Activated CD4-positive, CD25-positive, alpha-beta regulatory T cell treated with anti-CD3 and anti-CD28 coated beads, Interleukin-2, amount 50 U/mL, for 72 hours (primary cell): ENCODE results near the gene SETD7.

Experiments used
- DNase-seq: peaks from one replicate; pipeline ENCODE4 v3.0.0; 2021

SETD7 gene

DNA sequence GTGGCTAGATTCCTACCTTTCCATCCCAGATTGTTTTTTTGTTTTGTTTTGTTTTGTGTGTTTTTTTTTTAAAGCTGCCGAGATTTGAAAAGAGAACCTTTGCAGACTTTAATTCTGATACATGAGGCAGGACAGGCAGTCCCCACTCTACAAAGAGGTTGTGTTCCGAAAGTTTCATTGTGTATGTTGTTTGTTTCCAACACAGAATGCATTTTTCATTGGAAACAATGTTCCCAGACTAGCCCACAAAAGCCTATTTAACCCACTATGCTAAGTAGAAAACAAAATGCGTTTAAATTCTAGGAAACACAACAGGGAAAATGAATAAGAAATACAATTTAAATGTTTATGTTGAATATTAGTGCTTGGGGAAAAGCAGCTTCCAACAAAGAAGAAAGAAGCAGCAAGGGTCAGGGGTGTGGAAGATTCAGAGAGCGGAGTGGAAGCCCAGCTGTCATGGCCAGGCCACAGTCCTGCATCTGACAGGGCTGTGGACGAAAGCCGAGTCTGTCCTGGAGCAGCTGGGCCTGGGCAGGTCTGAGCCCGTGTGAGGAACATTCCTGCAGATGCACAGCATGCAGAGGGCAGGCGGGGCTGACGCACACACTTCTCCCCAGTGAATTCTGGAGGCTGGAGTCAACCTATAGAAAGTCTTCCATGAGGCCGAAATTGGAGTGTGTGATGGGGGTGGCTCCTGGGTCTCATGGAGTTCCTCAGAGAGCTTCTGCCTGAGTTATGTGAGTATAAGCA, 12.4 kb upstream of the SETD7 start:
- DNase-seq: no peak

DNA sequence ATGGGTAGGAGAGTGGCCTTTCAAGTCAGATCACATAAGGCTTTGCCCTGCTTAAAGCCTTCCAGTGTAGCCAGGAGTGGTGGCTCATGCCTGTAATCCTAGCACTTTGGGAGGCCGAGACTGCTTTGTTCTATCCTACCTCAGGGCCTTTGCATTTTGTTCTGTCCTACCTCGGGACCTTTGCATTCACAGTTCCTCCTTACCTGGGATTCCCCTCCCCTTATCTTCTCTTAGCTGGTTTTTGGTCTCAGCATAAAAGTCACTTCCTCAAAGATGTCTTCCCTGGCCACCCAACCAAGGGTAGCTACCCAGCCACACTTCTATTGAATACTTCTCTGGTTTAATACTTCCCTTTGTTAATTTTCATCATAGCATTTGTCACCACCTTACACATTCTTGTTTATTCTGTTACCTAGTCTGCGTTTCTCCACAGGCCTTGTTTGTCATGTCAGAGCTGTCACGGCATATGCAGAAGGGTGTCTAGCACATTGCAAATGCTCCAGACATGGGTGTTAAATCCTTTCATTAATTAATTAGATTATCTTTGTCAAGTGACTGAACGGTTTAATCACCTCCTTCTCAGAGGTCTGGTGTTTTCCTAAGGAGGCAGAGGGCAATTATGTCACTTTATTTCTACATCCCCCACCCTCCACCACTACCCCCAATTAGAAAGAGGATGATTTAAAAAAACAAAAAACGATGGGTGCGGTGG, 11.3 kb upstream of the SETD7 start:
- DNase-seq: no peak

DNA sequence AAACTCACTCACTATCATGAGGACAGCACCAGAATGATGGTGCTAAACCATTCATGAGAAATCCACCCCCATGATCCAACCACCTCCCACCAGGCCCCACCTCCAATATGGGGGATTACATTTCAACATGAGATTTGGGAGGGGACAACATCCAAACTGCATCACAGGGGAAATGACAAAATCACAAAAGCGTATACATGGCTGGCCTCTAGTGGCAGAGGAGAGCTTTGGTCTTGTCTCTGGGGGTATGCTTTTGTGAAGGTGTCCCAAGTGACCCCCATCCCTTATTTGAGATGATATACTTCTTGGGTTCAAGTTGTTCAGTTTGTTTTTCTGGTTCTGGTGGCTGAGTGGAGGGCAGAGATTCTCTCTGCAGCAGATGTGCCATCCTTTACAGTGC, 8.5 kb upstream of the SETD7 start:
- no peak for DNase-seq

DNA sequence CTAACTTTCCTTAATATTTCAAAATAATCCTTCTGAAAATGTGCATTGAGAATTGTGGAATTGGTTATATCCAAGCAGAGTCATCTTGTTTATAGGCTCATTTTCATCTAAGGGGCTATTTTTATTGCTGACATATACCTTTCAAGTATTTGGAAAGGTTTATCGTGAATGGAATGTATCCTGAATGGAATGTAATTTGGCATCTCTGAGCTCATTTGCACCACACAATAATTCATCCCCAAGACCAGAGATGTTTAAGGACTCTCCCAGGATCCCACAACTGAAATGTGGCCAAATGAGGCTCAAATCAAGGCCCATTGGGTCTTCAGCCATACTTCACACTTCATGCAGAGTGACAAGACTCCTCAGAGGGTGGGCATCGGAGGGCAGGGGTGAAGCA, 7.5 kb upstream of the SETD7 start:
- DNase-seq: no peak

DNA sequence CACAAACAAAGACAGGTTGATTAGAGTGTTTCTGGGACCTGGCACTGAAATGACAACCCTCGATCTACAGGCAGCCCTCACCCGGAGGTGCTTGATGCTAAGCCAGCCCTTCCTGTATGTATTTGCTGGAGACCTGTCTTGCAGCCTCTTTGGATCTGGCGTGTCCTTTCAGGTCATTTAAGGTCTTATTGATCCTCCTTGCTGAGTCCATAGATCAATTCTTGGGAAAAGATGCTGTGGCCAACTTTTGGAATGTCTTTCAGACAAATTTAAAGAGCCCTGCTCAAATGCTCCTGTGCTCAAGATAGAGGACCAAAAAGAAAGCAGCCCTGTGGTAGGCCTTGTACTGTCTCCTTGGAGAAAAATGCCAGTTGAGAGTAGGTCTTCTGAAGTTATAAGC, 6.8 kb upstream of the SETD7 start:
- DNase-seq: no peak

DNA sequence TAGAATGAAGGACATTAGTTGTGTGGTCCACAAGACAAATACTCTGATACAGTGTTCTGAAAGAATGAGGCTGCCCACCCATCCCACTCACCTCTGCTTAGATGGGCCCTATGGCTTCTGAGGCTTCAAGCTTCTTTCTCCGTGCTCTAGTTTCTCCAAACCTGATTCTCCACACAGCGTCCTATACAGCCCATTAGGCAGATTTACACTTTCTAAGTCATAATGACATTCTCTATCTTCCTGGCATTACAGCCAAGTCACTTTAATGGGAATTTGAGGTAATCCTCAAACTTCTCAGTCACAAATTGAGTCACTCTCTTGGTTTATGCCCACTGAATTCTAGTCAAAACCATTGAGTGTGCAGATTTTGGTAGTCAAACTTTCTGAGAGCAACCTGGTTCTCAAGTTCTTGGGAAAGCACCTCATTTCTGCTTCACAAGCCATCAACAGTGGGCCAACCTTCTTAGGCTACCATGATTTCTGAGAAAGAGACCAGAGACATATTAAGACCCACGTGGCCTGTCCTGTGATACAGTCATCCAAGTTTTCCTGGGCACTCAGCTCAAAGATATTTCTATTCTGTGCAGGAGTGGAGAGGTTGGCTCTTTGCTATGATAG, 6.2 kb upstream of the SETD7 start:
- no peak for DNase-seq

DNA sequence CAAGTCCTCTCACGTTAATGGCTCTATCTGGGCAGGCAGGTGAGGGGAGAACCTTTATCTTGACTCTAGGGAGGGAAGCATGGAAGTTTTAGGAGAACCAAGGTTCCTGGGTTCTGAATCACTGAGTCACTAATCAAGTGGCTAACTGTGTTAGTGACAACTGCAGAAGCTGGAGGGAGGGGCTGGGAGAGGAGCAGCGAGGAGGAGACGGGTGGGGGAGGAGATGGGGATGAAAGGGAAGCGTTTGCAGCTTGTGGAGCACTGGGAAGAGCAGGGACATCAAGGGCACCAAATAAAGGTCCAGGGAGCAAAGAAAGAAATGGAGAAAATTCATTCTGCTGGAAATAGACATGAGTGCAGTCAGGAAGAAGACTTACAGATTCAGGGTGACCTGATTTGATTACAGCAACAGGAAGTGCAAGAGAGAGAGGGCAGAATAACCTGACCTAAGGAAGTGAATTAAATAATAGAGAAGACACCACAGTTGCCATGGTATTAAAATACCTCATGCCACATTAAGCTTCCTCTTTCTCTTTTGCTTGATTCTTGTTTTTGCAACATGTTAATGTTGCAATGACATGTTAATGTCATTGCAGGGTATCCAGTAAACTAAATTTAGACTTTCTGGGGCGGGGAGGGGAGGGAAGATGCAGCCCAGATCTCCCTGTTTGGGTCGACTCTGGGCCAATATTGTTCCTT, 4.5 kb upstream of the SETD7 start:
- no peak for DNase-seq

DNA sequence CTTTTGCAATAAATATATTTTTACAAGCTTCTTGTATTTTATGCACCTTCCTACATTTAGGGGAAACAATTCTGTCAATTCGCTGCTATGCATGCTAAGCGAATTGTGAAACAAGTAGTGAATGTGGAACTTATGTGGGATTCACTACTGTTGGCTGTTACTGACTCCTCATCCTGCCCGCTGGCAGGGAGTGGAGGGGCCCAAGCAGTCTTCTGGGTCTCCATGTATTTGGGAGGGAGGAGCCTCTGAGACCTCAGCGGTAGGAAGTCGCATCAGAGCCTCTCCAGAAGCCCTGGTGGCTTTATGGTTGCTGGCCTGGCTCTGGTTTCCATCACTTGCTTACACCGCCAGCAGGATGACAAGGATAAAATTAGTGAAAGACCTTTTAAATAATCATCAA, 3.7 kb upstream of the SETD7 start:
- no peak for DNase-seq

DNA sequence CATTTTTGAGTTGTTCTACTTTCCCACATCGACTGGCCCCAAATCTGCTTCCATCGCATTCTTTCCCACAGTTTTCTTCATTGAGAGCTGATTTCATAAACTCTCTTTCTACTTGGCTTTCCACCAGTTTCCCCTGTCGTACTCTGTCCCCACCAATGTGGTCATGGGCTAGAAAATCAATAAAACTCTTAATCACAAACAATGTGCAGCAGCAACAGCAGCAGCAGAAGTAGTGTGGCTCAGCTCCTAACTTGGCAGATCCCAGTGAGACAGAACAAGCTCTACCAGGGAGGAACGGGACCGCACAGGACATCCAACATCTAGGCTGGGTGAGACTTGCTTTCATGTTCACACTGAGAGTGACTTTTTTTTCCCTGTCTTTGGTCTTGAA, 3.1 kb upstream of the SETD7 start:
- DNase-seq: no peak

DNA sequence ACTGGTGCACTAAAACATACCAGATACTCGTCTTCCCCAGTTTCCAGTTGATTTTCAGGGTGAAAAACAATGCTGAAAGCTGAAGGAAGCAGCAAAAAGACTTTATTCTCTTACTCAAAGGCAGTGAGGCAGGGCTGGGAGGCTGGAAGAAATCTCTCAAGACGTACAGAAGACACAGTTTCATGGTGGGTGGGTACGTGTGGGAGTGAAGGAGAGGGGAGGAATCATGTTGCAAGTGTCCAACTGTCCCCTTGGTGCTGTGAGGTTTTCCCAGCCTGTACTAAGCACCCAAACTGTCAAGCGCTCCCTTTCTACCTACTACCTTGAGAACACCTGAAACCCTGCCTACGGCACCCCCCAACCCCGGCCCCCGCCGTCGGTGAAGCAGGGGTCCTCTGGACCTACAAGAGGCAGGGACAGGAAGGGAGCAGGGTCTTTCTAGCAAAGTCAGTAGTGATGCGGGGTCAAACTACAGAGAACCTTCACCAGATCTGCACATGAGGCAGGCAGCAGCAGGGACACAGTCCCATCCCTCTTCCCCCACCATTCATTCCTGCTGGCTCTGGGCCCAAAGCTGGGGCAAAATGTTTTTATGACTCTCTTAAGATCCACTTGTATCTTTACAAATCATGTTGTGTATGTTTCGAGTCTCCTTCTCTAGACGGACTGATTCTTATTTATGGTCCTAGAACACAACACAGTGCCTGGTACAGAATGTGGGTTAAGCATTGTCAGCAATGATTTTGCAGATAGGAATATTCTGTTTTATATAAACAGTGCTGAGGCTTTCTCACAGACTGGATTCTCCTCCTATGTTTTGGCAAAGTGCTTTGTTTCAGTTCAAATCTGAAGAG, 2.4 kb upstream of the SETD7 start:
- DNase-seq: no peak

DNA sequence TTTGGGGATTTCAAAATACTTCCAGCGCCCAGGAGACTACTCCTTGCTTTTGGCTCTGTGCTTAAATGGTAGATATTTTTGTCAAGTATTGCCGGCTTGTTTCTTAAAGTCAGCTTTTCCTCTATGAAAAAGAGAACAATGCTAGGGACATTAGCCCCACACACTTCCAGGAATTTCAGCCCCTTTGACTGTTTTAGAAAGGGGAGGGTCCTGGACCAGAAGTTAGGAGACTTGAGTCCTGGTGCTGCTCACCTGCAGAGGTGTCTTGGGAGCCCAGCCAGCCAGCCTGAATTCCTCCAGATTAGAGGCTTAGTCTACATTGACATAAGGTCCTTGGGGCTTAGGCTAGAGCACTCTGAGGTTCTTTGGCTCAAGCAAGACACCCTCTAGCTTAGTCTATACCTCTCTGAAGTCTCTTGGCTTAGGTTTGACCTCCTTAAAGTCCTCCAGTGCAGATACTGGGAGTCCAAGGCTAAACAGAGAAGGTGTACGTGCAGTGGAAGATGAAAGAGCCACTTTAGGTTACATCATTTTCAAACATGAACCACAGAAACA, 1.6 kb upstream of the SETD7 start:
- DNase-seq: no peak

DNA sequence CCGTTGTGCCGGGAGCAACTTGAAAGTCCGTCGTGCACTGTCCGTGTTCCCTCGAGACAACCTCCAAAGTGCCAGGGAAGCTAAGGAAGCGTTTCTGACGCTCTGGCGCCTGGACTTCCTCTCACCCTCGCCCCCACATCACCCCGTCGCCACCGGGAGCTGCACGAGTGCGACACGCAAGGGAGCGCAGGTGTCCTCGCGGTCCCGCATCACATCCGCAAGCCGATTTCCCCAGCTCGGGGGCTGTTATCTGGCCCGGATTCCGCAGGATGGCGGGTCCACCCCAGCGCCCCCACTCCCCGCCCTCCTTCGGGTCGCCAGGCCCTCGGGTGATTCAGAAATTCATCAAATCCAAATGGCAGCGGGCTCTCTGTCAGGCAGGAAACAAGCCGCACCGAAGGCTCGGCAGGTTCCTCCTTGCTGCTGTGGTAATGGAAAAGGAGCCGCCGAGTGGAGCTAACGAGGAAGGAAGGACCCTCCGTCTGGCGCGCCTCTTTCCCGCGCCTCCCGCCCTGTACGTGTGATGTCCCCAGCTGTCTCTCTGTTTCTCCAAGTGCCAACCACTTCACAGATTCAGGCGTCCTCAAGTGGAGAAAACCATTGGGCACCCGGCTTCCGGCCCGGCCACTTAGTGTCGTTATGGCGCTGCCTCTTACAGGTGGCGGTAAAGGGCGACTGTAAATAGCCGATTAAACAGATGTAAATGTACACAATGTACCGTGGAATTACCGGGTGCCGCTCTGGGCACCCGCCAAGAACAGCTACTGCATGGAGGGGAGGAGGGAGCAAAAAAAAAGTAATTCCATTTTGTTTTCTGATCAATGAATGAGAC, 921 bp upstream of the SETD7 start:
- peak; percentile 63 for DNase-seq

DNA sequence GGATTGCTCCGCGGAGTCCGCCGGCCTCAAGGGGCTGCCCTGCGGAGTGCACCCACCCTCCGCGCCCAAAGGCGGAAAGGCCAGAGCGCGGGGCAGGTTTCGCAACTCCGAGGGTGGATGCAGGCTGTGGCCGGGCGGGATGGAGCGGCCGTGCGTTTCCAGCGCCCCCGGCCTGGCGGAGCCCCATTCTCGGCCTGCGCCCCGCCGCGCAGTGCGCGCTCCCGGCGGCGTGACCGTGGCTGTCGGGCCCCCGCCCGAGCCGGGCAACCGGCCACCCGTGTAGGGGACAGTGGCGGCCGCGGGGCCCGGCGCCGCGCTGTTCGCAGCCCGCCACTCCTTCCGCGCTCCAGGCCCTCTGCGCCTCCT, 331 bp downstream of the SETD7 start:
- DNase-seq: peak; percentile 56

DNA sequence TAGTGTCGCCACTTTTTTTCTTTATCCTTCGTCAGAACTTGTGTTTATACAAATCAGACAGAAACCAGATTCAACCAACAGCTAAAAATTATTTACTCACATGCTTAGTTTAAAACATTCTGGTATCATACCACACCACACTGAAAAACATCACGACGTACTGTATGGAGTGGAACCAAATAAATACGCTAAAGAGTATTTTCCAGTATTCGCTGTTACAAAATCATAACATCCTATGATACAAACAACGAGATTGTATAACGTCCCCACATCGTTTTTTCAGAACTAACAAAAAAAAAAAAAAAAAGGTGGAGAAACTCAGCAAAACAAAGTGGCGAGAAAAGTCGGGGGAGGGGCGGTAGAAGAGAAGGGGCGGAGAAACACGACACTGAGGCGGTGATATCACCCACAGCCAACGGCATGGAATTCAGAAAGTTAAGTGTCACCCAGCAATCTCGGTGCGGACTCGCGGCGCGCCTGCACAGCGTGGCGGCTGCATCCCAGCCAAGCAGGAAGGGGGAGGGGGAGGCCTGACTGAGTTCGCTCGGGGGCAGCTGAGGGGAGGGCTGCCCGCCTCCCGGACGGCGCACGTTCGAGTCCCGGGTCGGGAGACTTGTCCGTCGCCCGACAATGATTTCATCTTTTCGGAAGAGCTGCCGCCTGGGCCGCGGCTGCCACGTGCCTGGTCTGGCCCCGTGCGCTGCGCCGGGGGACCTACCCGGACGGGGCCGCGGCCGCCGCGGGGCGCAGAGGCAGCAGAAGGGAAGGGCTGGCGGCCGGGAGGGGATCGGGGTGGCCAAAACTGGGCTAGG, 920 bp downstream of the SETD7 start:
- DNase-seq: peak; percentile 76

DNA sequence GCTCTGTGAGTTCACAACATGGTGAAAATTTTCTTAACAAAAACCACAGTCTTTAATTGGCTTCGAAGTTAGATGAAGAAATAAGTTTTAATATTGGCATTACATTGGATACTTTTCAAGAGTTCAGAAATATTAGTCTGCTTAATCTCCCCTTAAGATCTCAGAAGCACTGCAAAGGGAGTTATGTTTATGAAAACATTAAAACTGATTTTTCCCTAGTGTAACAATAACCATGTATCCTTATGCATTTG, 1.5 kb downstream of the SETD7 start:
- DNase-seq: no peak

DNA sequence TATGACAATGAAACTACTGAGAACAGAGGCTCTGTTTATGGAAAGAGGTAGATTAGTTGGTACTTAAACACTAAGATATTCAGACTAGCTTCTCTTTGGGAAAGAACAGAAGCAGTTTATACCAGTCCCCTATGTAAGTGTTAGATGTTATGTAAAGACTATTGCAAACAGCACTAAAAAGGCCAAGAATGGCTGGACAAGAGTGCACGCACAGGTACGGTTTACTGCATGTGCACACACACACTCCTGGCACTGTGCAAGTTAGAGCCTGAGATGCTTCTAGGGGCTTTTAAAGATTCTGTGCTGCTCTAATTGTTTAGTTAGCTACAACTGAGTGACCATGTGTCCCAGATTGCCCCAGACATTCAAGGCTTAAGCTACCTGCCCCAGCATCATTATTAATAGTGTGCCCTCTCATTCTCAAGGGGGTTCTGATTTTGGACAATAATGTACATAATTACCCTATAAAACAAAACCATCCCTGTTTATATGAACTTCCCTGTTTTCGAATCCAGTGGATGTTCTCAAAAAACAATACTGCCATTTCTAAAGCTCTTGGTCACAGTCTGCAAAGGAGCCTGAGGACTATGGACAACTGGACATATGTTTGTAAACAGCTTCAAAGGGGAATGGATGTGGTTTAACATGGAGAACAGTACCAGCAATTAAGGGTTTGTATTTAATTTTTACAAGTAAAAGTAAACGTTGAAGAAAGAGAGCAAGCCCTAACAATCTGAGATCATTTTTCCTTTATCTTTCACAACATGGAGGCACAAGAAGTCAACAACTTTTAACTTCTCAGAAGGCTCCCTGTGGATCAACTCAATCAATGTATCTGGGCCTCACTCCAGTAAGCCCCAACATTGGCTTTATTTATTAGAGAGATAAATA, 2.0 kb downstream of the SETD7 start:
- no peak for DNase-seq

DNA sequence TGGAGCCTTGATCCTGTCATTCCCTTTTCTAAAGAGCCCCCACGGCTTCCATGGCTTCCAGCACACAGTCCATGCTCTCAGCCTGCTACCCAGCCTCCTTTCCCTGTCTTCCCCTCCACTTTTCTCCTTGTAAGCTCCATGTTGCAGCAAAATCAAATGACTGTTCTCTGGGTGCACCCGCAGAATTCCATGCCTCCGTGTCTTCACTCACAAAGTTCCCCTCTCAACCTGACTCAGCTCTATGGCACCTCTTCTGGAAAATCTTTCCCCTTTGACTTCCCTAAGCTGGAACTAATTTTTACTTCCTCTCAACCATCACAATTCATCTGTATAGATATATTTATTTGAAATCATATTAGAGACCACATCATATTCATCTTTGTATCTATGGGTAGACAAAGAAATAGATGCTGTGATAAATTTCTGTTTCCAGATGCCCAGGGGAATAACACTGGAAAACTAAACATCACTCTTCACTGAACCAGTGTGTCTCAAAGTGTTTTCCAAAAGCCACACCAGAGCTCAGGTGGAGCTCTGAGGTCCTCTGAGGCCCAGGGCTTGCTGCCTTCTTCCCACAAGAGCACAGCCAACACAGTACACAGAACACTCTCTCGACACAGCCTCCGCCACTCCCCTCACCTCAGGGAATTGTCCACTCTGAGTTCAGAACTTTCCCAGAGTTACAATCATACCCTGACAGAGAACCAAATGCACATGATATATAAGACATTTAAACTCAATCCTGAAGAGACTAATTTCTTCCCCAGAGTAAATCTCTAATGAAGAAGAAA, 3.3 kb downstream of the SETD7 start:
- DNase-seq: no peak

DNA sequence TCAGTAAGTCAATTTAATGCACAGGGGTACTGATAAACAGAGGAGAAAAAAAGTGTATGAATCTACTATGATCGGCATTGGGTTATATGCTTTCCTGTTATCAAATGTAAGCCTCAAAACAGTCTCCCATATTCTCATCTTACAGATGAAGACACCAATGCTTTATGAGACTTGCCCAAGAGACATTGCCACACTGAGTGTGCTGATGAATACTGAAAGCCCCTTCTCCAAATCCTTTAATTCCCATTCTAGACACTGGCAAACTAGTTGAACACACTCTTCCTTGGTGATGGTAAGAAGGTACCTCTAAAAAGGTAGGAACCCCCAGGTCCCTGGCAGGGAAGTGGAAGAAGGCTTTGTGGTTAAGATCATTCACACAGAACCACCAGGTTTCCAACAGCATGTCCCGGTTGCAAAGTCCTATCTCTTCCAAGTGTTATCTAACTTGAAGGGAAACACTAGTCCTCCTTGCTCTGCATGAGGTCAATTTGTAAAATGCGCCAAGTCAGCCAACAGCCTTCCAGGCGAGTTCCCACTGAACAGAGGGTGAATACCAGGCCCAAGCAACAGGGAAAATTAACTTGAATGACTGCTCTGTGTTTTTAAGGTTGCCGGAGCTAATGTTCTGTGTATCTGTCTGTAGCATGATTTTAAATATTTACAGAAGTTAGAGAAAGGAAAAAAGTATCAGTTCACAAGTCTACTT, 5.1 kb downstream of the SETD7 start:
- DNase-seq: no peak
